Liver (tissue), 9 donors: Measurements from ENCODE around the gene DPEP3. TPM values are rescaled to one million over a fixed set of nuclear protein-coding genes. Genes with fewer than 3 reads are reported as not detected.

Source experiments
- DNase-seq: peaks from one replicate; pipeline ENCODE4 v3.0.0-alpha.2; 2017; ENCODE audit warnings: low spot score
- H3K27ac ChIP-seq, 2 donors: one replicate each; pipeline ENCODE4 v1.7.0; 2013; ENCODE audit warnings: inconsistent platforms in 2 of 2, low read length in 2 of 2, control low read depth in 1 of 2, low read depth in 1 of 2, mild to moderate bottlenecking in 1 of 2
- H3K27me3 ChIP-seq, 4 donors: one replicate each; pipeline versions ENCODE4 v1.6.1 to v1.7.0; 2013; ENCODE audit warnings: low read length in 3 of 4, inconsistent platforms in 1 of 4, mild to moderate bottlenecking in 1 of 4, moderate library complexity in 1 of 4; ENCODE audit not compliant: control insufficient read depth in 4 of 4, insufficient read depth in 4 of 4
- H3K36me3 ChIP-seq, 4 donors: one replicate each; pipeline versions ENCODE4 v1.6.1 to v1.7.0; 2013; ENCODE audit warnings: low read length in 3 of 4, mild to moderate bottlenecking in 3 of 4, low read depth in 1 of 4, moderate library complexity in 1 of 4; ENCODE audit not compliant: control insufficient read depth in 4 of 4, insufficient read depth in 3 of 4
- H3K4me1 ChIP-seq, 4 donors: one replicate each; pipeline versions ENCODE4 v1.6.1 to v1.7.0; 2013; ENCODE audit warnings: low read length in 3 of 4, mild to moderate bottlenecking in 3 of 4, moderate library complexity in 1 of 4; ENCODE audit not compliant: control insufficient read depth in 4 of 4, insufficient read depth in 4 of 4
- H3K4me3 ChIP-seq, 3 donors: one replicate each; pipeline versions ENCODE4 v1.6.1 to v1.7.0; 2013; ENCODE audit warnings: low read length in 3 of 3, control low read depth in 1 of 3, low read depth in 1 of 3, mild to moderate bottlenecking in 1 of 3
- H3K9ac ChIP-seq, 2 donors: one replicate each; pipeline ENCODE4 v1.7.0; 2013; ENCODE audit warnings: low read length in 2 of 2, mild to moderate bottlenecking in 2 of 2, moderate library complexity in 2 of 2, control low read depth in 1 of 2, low read depth in 1 of 2
- H3K9me3 ChIP-seq, 4 donors: one replicate each; pipeline versions ENCODE4 v1.6.1 to v1.7.0; 2013; ENCODE audit warnings: low read length in 3 of 4; ENCODE audit not compliant: control insufficient read depth in 4 of 4
- EGR1 ChIP-seq, 2 donors: IDR thresholded peaks; 2 replicates each; pipeline ENCODE4 v1.6.1; 2016 to 2018; ENCODE audit warnings: antibody characterized with exemption in 2 of 2, low read depth in 2 of 2
- FOXA1 ChIP-seq: IDR thresholded peaks from 2 replicates; pipeline ENCODE4 v1.6.1; 2016; ENCODE audit warnings: antibody characterized with exemption
- FOXA2 ChIP-seq: IDR thresholded peaks from 2 replicates; pipeline ENCODE4 v1.6.1; 2016; ENCODE audit warnings: antibody characterized with exemption
- GABPA ChIP-seq, 2 donors: IDR thresholded peaks in 1 of 2; conservative IDR thresholded peaks in 1 of 2; 2 replicates each; pipeline ENCODE4 v1.6.1; 2016; ENCODE audit warnings: antibody characterized with exemption in 2 of 2, mild to moderate bottlenecking in 1 of 2, moderate library complexity in 1 of 2
- HNF4A ChIP-seq, 2 donors: conservative IDR thresholded peaks; 2 replicates each; pipeline ENCODE4 v1.6.1; 2016; ENCODE audit warnings: antibody characterized with exemption in 2 of 2, mild to moderate bottlenecking in 2 of 2
- HNF4G ChIP-seq: IDR thresholded peaks from 2 replicates; pipeline ENCODE4 v1.6.1; 2016; ENCODE audit warnings: antibody characterized with exemption
- JUND ChIP-seq, 2 donors: IDR thresholded peaks; 2 replicates each; pipeline ENCODE4 v1.6.1; 2016; ENCODE audit warnings: antibody characterized with exemption in 2 of 2
- NR2F2 ChIP-seq: IDR thresholded peaks from 2 replicates; pipeline ENCODE4 v1.6.1; 2016; ENCODE audit warnings: antibody characterized with exemption
- RXRA ChIP-seq, 2 donors: IDR thresholded peaks; 2 replicates each; pipeline ENCODE4 v1.6.1; 2017 to 2018; ENCODE audit warnings: antibody characterized with exemption in 2 of 2, mild to moderate bottlenecking in 1 of 2
- SP1 ChIP-seq: IDR thresholded peaks from 2 replicates; pipeline ENCODE4 v1.6.1; 2018; ENCODE audit warnings: antibody characterized with exemption, mild to moderate bottlenecking
- TAF1 ChIP-seq: conservative IDR thresholded peaks from 2 replicates; pipeline ENCODE4 v1.6.1; 2016; ENCODE audit warnings: antibody characterized with exemption, mild to moderate bottlenecking
- YY1 ChIP-seq: IDR thresholded peaks from 2 replicates; pipeline ENCODE4 v1.6.1; 2016; ENCODE audit warnings: antibody characterized with exemption, mild to moderate bottlenecking
- WGBS: extraction: QIAGEN DNeasy Blood & Tissue Kit; methylation state at CpG from one replicate; pipeline ENCODE4 v1.1.7; 2013; 5-methylcytosine and 5-hydroxymethylcytosine counted together
- polyA plus RNA-seq, 2 donors: library from polyadenylated mRNA; stranded (reverse) in 1 of 2; unstranded in 1 of 2; fragments of 200-250 nt in 1 of 2; fragments of >200 nt in 1 of 2; fragmentation: Nextera tagmentation in 1 of 2; extraction: Ambion mirVana in 1 of 2; gene quantifications; one replicate each; pipeline versions ENCODE4 v1.2.1 to v1.2.3, GENCODE V29; 2013 to 2015
- total RNA-seq, 2 donors: library from RNA; depleted of rRNA; stranded (reverse); fragments of >200 nt; gene quantifications; one replicate each; pipeline ENCODE4 v1.2.3, GENCODE V29; 2014
- TF ChIP-seq, protein P1 (sequence below): IDR thresholded peaks from 2 replicates; pipeline ENCODE4 v1.6.1; 2016; ENCODE audit warnings: antibody characterized with exemption, mild to moderate bottlenecking
- TF ChIP-seq, protein P2 (sequence below): fragments of 150-350 bp; IDR thresholded peaks from 2 replicates; pipeline ENCODE4 v1.5.1; 2017; ENCODE audit warnings: improper control_type of control experiment, low read depth, low read length; ENCODE audit not compliant: missing input control
- TF ChIP-seq, protein P3 (sequence below): IDR thresholded peaks from 2 replicates; pipeline ENCODE4 v1.6.1; 2016; ENCODE audit warnings: antibody characterized with exemption
- TF ChIP-seq, protein P4 (sequence below): IDR thresholded peaks from 2 replicates; pipeline ENCODE4 v1.6.1; 2016; ENCODE audit warnings: antibody characterized with exemption
- TF ChIP-seq, protein P5 (sequence below): IDR thresholded peaks from 2 replicates; pipeline ENCODE4 v1.6.1; 2016; ENCODE audit warnings: antibody characterized with exemption
- donor health status: healthy.
- donor health status: healthy.
- donor health status: healthy.
- donor health status: healthy.
- donor health status: healthy.

Gene DPEP3
- total and polyA plus RNA-seq, 4 donors, result 0.08 to 0.37 (median 0.22) TPM; not detected in 1

DNA sequence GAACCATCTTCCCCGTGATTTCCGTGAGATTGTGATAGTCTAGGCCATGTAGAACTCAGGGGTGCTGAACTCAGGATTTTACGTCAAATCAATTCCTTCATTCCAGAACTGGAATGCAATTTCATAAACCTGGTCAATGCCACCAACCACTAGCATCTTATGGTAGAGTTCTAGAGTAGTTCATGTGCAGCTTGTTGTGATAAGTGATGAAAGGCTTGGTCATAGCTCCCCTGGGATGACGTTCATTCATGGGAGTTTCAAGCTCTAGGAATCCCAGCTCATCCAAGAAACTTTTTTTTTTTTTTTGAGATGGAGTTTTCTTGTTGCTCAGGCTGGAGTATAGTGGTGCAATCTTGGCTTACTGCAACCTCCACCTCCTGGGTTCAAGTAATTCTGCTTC lies 22.7 kb upstream of the DPEP3 start:
- no peak overlapping the region for H3K27ac ChIP-seq
- TF ChIP-seq JUND (IDR thresholded peaks at IDR 0.05) (no peak), RXRA (IDR thresholded peaks at IDR 0.05) (no peak), EGR1 (IDR thresholded peaks at IDR 0.05; ENCODE audit: low read depth in 2 of 2) (no peak), YY1 (no peak), SP1 (no peak), GABPA (IDR thresholded peaks at IDR 0.05 in 1 of 2, conservative IDR thresholded peaks at IDR 0.05 in 1 of 2) (no peak)
- H3K36me3 ChIP-seq, result no peaks in the 10 kb centered on the region
- WGBS, result 84% methylated on average over 4 of the region's 4 CpGs
- no peak overlapping the region for H3K9ac ChIP-seq
- no peaks in the 10 kb centered on the region for H3K9me3 ChIP-seq
- no peak for DNase-seq
- H3K27me3 ChIP-seq, result no peaks in the 10 kb centered on the region
- peaks cover 0 to 6% (median 2%) of the 10 kb centered on the region in 4 donors for H3K4me1 ChIP-seq
- H3K4me3 ChIP-seq, result no peak overlapping the region

DNA sequence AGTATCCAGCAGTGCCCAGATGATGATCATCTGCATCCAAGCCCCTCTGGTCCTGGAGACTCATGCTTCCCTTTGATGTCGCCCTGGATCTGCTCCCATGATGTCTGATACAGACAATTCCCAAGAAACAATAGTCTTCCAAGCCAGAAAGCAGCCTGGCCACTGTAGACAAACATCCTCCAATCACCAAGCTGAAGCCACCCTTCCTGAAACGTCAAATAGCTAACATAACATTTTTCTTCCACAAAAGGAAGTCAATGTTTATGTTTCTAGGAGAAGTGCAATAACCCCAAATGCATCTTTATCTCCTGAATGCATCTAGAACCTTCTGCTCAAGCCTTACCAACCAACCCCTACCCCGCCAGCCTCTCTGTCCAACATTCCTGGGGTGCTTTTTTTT lies 20.2 kb upstream of the DPEP3 start:
- Histone ChIP-seq H3K27me3 (no peaks in the 10 kb centered on the region), H3K27ac (peak overlapping the region; percentile 48 to 61), H3K36me3 (no peaks in the 10 kb centered on the region), H3K4me3 (no peak overlapping the region), H3K9me3 (no peaks in the 10 kb centered on the region), H3K4me1 (peaks cover 0 to 6% (median 2%) of the 10 kb centered on the region in 4 donors), H3K9ac (no peak overlapping the region)
- no peak for DNase-seq
- TF ChIP-seq RXRA (IDR thresholded peaks at IDR 0.05), result peak in 1 of 2 donors; percentile 23
- TF ChIP-seq, protein P1, sequence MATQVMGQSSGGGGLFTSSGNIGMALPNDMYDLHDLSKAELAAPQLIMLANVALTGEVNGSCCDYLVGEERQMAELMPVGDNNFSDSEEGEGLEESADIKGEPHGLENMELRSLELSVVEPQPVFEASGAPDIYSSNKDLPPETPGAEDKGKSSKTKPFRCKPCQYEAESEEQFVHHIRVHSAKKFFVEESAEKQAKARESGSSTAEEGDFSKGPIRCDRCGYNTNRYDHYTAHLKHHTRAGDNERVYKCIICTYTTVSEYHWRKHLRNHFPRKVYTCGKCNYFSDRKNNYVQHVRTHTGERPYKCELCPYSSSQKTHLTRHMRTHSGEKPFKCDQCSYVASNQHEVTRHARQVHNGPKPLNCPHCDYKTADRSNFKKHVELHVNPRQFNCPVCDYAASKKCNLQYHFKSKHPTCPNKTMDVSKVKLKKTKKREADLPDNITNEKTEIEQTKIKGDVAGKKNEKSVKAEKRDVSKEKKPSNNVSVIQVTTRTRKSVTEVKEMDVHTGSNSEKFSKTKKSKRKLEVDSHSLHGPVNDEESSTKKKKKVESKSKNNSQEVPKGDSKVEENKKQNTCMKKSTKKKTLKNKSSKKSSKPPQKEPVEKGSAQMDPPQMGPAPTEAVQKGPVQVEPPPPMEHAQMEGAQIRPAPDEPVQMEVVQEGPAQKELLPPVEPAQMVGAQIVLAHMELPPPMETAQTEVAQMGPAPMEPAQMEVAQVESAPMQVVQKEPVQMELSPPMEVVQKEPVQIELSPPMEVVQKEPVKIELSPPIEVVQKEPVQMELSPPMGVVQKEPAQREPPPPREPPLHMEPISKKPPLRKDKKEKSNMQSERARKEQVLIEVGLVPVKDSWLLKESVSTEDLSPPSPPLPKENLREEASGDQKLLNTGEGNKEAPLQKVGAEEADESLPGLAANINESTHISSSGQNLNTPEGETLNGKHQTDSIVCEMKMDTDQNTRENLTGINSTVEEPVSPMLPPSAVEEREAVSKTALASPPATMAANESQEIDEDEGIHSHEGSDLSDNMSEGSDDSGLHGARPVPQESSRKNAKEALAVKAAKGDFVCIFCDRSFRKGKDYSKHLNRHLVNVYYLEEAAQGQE, result no peak
- 53% methylated on average over 3 of the region's 3 CpGs for WGBS

DNA sequence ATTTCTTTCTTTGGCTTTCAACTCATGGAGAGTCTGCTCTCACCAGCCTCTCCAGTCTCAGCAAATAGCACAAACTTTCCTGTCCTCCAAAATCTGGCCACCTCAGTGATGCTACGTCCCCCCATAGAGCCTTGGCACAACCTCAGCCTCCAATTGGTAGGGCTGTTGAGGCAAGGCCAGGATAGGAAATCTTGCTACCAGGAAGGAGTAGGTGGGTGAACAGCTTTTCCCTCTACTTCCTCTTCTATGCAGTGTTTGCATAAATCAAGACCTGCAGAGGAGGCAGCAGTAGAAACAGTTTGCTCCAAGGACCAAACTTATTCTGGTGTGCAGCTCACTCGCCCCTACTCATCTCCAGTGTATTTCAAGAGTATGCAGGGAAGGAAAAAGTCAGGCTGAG lies 19.7 kb upstream of the DPEP3 start:
- WGBS, result 68% methylated on average over 2 of the region's 2 CpGs
- Histone ChIP-seq H3K27me3 (no peaks in the 10 kb centered on the region), H3K36me3 (no peaks in the 10 kb centered on the region), H3K9me3 (no peaks in the 10 kb centered on the region), H3K9ac (no peak overlapping the region), H3K4me1 (peaks cover 0 to 6% (median 1%) of the 10 kb centered on the region in 4 donors), H3K27ac (peak overlapping the region; percentile 48 to 61), H3K4me3 (no peak overlapping the region)
- DNase-seq, result no peak
- no peak for TF ChIP-seq NR2F2
- TF ChIP-seq, protein P2, sequence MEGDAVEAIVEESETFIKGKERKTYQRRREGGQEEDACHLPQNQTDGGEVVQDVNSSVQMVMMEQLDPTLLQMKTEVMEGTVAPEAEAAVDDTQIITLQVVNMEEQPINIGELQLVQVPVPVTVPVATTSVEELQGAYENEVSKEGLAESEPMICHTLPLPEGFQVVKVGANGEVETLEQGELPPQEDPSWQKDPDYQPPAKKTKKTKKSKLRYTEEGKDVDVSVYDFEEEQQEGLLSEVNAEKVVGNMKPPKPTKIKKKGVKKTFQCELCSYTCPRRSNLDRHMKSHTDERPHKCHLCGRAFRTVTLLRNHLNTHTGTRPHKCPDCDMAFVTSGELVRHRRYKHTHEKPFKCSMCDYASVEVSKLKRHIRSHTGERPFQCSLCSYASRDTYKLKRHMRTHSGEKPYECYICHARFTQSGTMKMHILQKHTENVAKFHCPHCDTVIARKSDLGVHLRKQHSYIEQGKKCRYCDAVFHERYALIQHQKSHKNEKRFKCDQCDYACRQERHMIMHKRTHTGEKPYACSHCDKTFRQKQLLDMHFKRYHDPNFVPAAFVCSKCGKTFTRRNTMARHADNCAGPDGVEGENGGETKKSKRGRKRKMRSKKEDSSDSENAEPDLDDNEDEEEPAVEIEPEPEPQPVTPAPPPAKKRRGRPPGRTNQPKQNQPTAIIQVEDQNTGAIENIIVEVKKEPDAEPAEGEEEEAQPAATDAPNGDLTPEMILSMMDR, result no peak
- TF ChIP-seq, protein P1, result no peak
- TF ChIP-seq HNF4A (conservative IDR thresholded peaks at IDR 0.05), result no peak
- TF ChIP-seq YY1, result no peak
- TF ChIP-seq, protein P3, sequence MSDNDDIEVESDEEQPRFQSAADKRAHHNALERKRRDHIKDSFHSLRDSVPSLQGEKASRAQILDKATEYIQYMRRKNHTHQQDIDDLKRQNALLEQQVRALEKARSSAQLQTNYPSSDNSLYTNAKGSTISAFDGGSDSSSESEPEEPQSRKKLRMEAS, result no peak
- TF ChIP-seq, protein P4, sequence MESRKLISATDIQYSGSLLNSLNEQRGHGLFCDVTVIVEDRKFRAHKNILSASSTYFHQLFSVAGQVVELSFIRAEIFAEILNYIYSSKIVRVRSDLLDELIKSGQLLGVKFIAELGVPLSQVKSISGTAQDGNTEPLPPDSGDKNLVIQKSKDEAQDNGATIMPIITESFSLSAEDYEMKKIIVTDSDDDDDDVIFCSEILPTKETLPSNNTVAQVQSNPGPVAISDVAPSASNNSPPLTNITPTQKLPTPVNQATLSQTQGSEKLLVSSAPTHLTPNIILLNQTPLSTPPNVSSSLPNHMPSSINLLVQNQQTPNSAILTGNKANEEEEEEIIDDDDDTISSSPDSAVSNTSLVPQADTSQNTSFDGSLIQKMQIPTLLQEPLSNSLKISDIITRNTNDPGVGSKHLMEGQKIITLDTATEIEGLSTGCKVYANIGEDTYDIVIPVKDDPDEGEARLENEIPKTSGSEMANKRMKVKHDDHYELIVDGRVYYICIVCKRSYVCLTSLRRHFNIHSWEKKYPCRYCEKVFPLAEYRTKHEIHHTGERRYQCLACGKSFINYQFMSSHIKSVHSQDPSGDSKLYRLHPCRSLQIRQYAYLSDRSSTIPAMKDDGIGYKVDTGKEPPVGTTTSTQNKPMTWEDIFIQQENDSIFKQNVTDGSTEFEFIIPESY, result no peak
- TF ChIP-seq, protein P5, sequence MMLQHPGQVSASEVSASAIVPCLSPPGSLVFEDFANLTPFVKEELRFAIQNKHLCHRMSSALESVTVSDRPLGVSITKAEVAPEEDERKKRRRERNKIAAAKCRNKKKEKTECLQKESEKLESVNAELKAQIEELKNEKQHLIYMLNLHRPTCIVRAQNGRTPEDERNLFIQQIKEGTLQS, result no peak
- TF ChIP-seq FOXA1, result no peak
- TF ChIP-seq JUND (IDR thresholded peaks at IDR 0.05), result no peak
- TF ChIP-seq GABPA (IDR thresholded peaks at IDR 0.05 in 1 of 2, conservative IDR thresholded peaks at IDR 0.05 in 1 of 2), result no peak
- no peak for TF ChIP-seq SP1
- no peak for TF ChIP-seq TAF1
- TF ChIP-seq HNF4G, result no peak
- TF ChIP-seq EGR1 (IDR thresholded peaks at IDR 0.05; ENCODE audit: low read depth in 2 of 2), result no peak
- TF ChIP-seq FOXA2, result no peak
